C4-2B (cell line): ENCODE measurements around the gene GABPB1.

ENCODE experiments used
- H3K27ac ChIP-seq: fragments of 450-650 bp; 2 replicates; pipeline ENCODE4 v1.5.1; 2017
- ZFX ChIP-seq: fragments of 450-650 bp; IDR thresholded peaks from 2 replicates; pipeline ENCODE4 v1.6.1; 2017
- TF ChIP-seq, protein P1 (sequence below): fragments of 450-650 bp; conservative IDR thresholded peaks from 2 replicates; pipeline ENCODE4 v1.5.1; 2017; ENCODE audit warnings: mild to moderate bottlenecking

Gene GABPB1

DNA sequence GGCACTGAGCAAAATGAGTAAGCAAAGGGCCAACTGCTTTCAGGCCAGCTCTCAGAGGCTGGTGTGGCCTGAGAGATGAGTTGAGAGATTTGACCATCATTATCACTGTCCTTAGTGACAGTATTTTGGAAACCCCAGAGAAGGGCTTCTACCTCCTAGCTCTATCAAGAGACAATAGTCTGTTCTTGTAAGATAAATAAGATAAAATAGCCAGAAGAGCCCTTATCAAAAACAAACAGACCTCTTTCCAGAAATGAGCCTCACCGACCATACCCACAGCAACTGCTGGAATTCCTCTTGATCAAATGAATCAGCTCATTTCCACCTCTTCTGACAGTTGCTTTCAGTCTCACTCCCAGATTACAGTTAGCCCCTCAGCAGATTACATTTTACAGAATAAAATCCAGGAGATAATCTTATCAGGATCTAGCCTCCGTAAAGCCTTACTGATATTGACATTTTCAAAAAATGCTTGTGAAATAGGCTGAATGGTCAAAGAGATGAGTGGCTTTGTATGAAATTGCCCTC lies 94.0 kb downstream of the GABPB1 start:
- peak overlapping the region; percentile 23; the same call in 1 of the 2 replicates for H3K27ac ChIP-seq
- TF ChIP-seq ZFX: no peak
- TF ChIP-seq, protein P1, sequence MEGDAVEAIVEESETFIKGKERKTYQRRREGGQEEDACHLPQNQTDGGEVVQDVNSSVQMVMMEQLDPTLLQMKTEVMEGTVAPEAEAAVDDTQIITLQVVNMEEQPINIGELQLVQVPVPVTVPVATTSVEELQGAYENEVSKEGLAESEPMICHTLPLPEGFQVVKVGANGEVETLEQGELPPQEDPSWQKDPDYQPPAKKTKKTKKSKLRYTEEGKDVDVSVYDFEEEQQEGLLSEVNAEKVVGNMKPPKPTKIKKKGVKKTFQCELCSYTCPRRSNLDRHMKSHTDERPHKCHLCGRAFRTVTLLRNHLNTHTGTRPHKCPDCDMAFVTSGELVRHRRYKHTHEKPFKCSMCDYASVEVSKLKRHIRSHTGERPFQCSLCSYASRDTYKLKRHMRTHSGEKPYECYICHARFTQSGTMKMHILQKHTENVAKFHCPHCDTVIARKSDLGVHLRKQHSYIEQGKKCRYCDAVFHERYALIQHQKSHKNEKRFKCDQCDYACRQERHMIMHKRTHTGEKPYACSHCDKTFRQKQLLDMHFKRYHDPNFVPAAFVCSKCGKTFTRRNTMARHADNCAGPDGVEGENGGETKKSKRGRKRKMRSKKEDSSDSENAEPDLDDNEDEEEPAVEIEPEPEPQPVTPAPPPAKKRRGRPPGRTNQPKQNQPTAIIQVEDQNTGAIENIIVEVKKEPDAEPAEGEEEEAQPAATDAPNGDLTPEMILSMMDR: no peak

DNA sequence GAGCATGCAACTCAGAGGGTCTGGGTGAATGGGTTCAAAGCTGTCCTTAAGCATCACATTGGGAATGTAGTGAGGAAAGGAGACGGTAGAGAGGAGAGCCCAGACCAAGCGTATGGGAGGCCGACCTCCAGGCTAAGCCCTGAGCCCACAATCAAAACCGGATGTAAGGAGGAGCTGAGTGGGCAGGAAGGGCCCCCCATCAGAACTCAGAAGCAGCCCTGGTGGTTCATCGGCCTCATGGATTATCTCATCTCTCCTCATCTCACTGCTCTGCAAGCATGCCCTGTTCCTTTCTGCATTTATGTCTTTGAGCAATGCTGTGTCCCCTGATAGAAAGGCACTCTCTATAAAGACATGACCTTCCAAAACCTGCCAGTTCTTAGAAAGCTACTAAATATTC lies 95.7 kb downstream of the GABPB1 start:
- no peak for TF ChIP-seq ZFX
- TF ChIP-seq, protein P1: no peak
- H3K27ac ChIP-seq: no peak overlapping the region

DNA sequence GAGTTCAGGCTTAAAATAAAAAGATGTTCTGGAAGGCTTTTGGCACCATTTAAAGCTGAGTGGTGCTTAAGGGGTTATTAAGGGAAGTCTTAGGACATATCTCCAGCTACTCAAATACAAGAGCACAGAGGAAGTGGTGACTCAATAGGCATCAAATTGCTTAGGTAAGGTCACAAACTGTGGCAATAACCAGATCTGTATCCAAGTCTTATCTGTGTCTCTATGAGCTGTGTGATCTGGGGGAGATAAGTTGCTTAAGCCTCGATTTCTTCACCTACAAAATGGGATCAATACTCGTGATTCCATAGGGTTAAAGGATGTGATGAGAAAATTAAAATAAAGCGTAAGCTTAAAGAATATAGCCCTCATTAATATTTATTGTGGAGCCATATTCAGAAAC lies 97.1 kb downstream of the GABPB1 start:
- TF ChIP-seq, protein P1: no peak
- H3K27ac ChIP-seq: peak overlapping the region; percentile 71

DNA sequence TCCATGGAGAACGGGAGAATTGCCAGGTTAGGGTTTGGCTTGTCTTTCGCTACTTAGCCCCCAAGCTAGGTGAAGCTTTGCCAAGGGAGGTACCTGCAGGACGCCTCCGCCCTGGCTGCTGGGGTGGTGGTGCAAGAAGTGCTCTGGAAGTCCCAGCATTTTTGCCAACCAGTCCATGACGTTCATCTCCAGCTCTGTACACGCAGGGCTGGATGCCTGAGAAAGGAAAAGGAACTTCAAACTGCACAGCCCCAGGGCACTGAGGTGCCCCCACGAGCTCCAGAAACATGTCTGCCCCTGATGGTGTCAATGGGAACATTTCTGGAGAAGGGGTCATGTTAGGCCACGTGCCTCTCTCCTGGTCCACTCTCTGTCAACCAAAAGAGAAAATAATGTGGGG lies 97.7 kb downstream of the GABPB1 start:
- peak overlapping the region; percentile 67 for H3K27ac ChIP-seq
- TF ChIP-seq, protein P1: no peak
- no peak for TF ChIP-seq ZFX

DNA sequence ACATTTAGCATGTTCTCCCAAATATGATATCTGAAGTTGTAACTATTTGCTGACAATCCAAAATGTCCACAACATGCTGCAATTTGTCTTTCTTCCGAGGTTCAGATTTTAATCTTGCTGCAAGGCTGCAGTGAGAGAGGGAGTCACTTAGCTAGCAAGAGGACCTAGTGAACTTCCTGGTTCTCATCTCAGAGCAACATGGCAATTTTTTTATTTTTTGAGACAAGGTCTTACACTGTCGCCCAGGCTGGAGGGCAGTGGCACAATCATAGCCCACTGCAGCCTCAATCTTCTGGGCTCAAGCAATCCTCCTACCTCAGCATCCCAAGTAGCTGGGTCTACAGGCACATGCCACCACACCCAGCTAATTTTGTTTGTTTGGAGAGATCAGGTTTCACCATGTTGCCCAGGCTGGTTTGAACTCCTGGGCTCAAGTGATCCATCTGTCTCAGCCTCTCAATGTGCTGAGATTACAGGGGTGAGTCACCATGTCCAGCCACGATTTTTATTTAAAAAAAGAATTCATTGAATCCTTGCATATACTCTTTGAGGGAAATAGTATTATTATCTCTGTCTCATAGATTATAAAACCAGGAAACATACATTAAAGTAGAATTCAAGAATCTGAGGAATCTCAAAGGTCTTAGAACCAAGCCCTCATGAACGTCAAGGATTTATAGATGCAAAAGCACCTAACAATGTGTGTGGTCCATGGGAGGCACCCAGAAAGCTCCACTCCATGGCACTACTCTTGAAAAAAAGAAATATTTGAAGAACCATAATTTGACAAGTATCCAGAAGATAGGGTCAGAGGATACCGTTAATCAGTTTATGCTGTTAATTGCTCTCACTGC lies 98.6 kb downstream of the GABPB1 start:
- TF ChIP-seq, protein P1: no peak
- no peak for TF ChIP-seq ZFX
- peak overlapping the region; percentile 67; the same call in 1 of the 2 replicates for H3K27ac ChIP-seq

DNA sequence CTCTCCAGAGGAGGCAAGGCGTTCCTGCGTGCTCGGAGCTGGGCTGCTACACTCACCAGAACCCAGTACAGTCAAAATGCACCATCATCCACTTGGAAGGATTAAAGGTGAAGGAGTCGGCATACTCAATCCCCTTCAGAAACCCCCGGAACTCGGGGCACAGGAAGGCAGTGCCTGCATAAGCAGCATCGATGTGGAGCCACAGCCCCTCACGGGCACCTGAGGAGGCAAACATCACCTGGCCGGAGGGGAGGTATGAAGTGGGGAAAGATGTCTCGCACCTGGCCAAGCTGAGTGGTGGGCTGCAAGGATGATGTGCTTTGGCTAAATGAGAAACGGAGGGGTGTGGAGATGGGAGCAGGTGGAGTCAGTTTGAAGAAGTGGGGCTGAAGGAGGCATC lies 102.4 kb downstream of the GABPB1 start:
- TF ChIP-seq, protein P1: no peak
- TF ChIP-seq ZFX: no peak
- H3K27ac ChIP-seq: no peak overlapping the region

DNA sequence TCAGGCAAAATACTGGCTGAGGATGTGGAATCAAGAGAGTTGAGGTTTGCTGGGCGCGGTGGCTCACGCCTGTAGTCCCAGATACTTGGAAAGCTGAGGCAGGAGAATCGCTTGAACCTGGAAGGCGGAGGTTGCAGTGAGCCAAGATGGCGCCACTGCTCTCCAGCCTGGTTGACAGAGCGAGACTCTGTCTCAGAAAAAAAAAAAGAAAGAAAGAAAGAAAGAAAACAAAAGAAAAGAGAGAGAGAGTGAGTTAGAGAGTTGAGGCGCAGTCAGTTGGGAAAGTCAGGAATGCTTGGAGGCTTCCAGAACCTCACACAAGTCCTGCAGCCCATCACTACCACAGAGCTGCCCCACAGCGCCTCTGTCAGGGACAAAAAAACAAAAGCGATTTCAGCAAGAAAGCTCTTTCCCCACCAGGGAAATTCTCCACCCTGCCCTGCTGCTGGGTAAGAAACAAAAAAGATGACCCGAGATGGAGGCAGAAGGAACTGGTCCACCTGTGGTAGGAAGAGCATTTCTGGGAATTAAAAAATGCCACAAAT lies 103.3 kb downstream of the GABPB1 start:
- TF ChIP-seq, protein P1: no peak
- no peak overlapping the region for H3K27ac ChIP-seq
